ENCODE data around the gene PRKCE. TPM values are rescaled to one million over a fixed set of nuclear protein-coding genes. Genes with fewer than 3 reads are reported as not detected.

Gene PRKCE
- total and polyA plus RNA-seq, 2 experiments from 2014 or later: 0.94 to 1.2 TPM

DNA sequence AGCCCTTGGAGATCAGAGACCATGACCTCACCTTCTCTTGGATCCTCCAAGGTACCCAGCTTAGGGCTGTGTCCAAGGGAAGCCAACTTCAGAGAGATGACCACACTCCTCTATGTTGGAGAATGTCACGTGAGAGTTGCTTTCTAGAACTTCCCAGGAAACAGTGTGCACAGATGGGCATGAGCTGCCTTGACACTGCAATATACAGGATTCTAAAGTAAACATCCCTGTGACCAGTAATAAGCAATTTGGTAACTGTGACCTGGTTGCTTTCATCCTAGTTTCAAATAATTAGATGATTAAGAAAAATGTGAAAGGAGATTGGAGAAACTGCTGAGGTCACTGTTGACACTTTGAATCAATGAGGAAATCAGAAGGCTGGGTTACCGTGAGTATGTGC is 464.7 kb downstream of the PRKCE start:
- H3K4me3 ChIP-seq: no peak overlapping the region
- ATAC-seq (no peak), DNase-seq (ENCODE audit: low spot score) (no peak)
- H3K36me3 ChIP-seq (ENCODE audit: insufficient read depth): no peaks in the 10 kb centered on the region
- peaks cover 8% of the 10 kb centered on the region; the same call in 1 of the 2 replicates for H3K4me1 ChIP-seq (ENCODE audit: insufficient read depth)
- H3K27ac Mint-ChIP-seq: no peak overlapping the region
- H4K20me1 ChIP-seq (replicated peaks; ENCODE audit: insufficient read depth): no peaks in the 10 kb centered on the region
- H3K4me1 Mint-ChIP-seq: peaks cover 7% of the 10 kb centered on the region; the same call in 2 of the 3 replicates
- H3F3A ChIP-seq (replicated peaks; ENCODE audit: low read depth): no peaks in the 10 kb centered on the region
- no peaks in the 10 kb centered on the region for H3K36me3 Mint-ChIP-seq (ENCODE audit: low read depth)
- H3K27me3 ChIP-seq (ENCODE audit: insufficient read depth): no peaks in the 10 kb centered on the region
- H3K79me2 ChIP-seq (replicated peaks; ENCODE audit: insufficient read depth): no peaks in the 10 kb centered on the region
- no peak overlapping the region for H3K4me3 Mint-ChIP-seq
- H3K9me3 Mint-ChIP-seq: no peaks in the 10 kb centered on the region; the same call in 2 of the 3 replicates
- no peak overlapping the region for H3K27ac ChIP-seq (ENCODE audit: low read depth)
- peaks cover 2% of the 10 kb centered on the region for H3K27me3 Mint-ChIP-seq (ENCODE audit: insufficient read depth, low read depth, poor library complexity)
- H3K9me2 ChIP-seq (ENCODE audit: insufficient read depth): no peaks in the 10 kb centered on the region
- H2AFZ ChIP-seq: no peak overlapping the region
- TF ChIP-seq CREB1 (CRISPR knock-in tag; IDR thresholded peaks at IDR 0.05; ENCODE audit: low read depth): no peak
- no peak for TF ChIP-seq ZNF114 (CRISPR knock-in tag; IDR thresholded peaks at IDR 0.05)
- TF ChIP-seq EZH2 (IDR thresholded peaks at IDR 0.05; ENCODE audit: low read depth, unreplicated experiment): no peak
- no peak for TF ChIP-seq ETS1 (IDR thresholded peaks at IDR 0.05)
- TF ChIP-seq STAT1 (IDR thresholded peaks at IDR 0.05; ENCODE audit: unreplicated experiment): no peak
- TF ChIP-seq EZH2phosphoT487 (IDR thresholded peaks at IDR 0.05; ENCODE audit: unreplicated experiment): no peak
- TF ChIP-seq NANOG (IDR thresholded peaks at IDR 0.05; ENCODE audit: borderline replicate concordance): no peak
- TF ChIP-seq, protein P1, sequence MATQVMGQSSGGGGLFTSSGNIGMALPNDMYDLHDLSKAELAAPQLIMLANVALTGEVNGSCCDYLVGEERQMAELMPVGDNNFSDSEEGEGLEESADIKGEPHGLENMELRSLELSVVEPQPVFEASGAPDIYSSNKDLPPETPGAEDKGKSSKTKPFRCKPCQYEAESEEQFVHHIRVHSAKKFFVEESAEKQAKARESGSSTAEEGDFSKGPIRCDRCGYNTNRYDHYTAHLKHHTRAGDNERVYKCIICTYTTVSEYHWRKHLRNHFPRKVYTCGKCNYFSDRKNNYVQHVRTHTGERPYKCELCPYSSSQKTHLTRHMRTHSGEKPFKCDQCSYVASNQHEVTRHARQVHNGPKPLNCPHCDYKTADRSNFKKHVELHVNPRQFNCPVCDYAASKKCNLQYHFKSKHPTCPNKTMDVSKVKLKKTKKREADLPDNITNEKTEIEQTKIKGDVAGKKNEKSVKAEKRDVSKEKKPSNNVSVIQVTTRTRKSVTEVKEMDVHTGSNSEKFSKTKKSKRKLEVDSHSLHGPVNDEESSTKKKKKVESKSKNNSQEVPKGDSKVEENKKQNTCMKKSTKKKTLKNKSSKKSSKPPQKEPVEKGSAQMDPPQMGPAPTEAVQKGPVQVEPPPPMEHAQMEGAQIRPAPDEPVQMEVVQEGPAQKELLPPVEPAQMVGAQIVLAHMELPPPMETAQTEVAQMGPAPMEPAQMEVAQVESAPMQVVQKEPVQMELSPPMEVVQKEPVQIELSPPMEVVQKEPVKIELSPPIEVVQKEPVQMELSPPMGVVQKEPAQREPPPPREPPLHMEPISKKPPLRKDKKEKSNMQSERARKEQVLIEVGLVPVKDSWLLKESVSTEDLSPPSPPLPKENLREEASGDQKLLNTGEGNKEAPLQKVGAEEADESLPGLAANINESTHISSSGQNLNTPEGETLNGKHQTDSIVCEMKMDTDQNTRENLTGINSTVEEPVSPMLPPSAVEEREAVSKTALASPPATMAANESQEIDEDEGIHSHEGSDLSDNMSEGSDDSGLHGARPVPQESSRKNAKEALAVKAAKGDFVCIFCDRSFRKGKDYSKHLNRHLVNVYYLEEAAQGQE (IDR thresholded peaks at IDR 0.05; ENCODE audit: unreplicated experiment): no peak
- TF ChIP-seq, protein P2, sequence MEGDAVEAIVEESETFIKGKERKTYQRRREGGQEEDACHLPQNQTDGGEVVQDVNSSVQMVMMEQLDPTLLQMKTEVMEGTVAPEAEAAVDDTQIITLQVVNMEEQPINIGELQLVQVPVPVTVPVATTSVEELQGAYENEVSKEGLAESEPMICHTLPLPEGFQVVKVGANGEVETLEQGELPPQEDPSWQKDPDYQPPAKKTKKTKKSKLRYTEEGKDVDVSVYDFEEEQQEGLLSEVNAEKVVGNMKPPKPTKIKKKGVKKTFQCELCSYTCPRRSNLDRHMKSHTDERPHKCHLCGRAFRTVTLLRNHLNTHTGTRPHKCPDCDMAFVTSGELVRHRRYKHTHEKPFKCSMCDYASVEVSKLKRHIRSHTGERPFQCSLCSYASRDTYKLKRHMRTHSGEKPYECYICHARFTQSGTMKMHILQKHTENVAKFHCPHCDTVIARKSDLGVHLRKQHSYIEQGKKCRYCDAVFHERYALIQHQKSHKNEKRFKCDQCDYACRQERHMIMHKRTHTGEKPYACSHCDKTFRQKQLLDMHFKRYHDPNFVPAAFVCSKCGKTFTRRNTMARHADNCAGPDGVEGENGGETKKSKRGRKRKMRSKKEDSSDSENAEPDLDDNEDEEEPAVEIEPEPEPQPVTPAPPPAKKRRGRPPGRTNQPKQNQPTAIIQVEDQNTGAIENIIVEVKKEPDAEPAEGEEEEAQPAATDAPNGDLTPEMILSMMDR (conservative IDR thresholded peaks at IDR 0.05; ENCODE audit: low read depth in 2 of 2): no peak
- no peak for TF ChIP-seq JUNB (IDR thresholded peaks at IDR 0.05; ENCODE audit: unreplicated experiment)
- no peak overlapping the region for H3K4me2 ChIP-seq
